Kidney epithelial cell (primary cell): ENCODE measurements around the gene DOCK4. TPM values are rescaled to one million over a fixed set of nuclear protein-coding genes. Genes with fewer than 3 reads are reported as not detected.

ENCODE experiments used
- DNase-seq: peaks from one replicate; pipeline ENCODE4 v3.0.0-alpha.2; 2010; ENCODE audit warnings: low read depth
- H3K27me3 ChIP-seq: 2 replicates; pipeline ENCODE4 v1.6.0; 2011; ENCODE audit warnings: low read length; ENCODE audit not compliant: control insufficient read depth, insufficient read depth
- H3K36me3 ChIP-seq: 2 replicates; pipeline ENCODE4 v1.5.1; 2011; ENCODE audit warnings: low read length; ENCODE audit not compliant: control insufficient read depth, insufficient read depth
- H3K4me3 ChIP-seq: 2 replicates; pipeline ENCODE4 v1.5.1; 2011; ENCODE audit warnings: low read depth, mild to moderate bottlenecking, control low read depth, low read length
- total RNA-seq: library from RNA; depleted of rRNA; stranded (reverse); fragments of >200 nt; gene quantifications from 2 replicates; pipeline ENCODE4 v1.2.3, GENCODE V29; 2015
- TF ChIP-seq, protein P1 (sequence below): IDR thresholded peaks from 2 replicates; pipeline ENCODE4 v1.5.1; 2011; ENCODE audit warnings: mild to moderate bottlenecking, moderate library complexity, low read length, control low read depth, inconsistent platforms; ENCODE audit not compliant: insufficient read depth, poor library complexity, severe bottlenecking

DOCK4 gene
- total RNA-seq, 1 donor from 2014 or later: 16.8 TPM

DNA sequence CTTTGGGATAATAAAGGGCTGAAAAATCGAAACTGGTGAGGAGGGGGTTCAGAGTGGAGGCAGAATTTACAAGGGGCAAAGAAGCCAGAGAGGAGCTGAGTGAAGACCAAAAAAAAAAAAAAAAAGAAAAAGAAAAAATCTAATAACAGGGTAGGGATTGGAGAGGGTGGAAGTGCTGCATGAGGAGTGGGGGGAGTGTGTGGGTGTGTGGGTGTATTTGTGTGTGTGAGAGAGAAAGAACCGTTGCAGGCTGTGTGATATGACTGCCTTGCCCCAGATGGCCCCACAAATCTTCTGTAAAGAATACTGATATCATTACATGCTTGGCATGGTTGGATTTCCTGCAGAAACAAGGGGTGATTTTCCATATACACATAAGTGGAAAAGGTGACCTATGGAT lies 436.1 kb downstream of the DOCK4 start:
- H3K27me3 ChIP-seq: no peaks in the 10 kb centered on the region
- no peak overlapping the region for H3K4me3 ChIP-seq
- TF ChIP-seq, protein P1, sequence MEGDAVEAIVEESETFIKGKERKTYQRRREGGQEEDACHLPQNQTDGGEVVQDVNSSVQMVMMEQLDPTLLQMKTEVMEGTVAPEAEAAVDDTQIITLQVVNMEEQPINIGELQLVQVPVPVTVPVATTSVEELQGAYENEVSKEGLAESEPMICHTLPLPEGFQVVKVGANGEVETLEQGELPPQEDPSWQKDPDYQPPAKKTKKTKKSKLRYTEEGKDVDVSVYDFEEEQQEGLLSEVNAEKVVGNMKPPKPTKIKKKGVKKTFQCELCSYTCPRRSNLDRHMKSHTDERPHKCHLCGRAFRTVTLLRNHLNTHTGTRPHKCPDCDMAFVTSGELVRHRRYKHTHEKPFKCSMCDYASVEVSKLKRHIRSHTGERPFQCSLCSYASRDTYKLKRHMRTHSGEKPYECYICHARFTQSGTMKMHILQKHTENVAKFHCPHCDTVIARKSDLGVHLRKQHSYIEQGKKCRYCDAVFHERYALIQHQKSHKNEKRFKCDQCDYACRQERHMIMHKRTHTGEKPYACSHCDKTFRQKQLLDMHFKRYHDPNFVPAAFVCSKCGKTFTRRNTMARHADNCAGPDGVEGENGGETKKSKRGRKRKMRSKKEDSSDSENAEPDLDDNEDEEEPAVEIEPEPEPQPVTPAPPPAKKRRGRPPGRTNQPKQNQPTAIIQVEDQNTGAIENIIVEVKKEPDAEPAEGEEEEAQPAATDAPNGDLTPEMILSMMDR: no peak
- no peaks in the 10 kb centered on the region for H3K36me3 ChIP-seq
- no peak for DNase-seq

- H3K27me3 ChIP-seq: no peaks in the 10 kb centered on the region
- TF ChIP-seq, protein P1: no peak
- H3K36me3 ChIP-seq: peaks cover 2% of the 10 kb centered on the region
- no peak overlapping the region for H3K4me3 ChIP-seq
- no peak for DNase-seq
Observed at GRCh38 chr7:111765751-111766643, 440.2 kb downstream of the DOCK4 start.

DNA sequence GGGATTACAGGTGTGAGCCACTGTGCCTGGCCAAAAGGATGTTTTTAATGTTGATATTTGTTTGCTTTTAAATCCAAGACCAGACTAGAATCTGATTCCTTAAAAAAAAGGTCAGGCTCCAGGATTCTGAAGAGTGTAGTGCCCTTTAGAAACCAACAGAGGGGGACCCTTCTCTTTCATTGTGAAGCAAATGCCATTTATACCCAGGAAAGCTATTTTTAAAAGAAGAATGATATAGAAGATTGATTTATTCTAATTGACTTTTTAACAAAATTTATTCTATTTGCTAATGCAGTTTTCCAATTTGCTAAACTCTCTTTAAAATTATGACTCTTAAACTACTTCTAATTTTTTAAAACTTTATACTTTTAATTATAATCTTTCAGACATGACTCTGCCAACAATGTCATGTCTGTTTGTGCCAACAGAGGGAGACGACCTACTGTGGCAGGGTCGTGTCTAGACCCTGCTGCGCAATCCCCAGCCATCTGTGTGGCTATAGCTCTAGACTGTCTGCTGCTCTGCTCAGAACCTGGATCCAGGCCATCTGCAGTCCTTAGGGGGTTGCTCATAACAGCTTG lies 442.9 kb downstream of the DOCK4 start:
- TF ChIP-seq, protein P1: peak; percentile 63
- no peak for DNase-seq
- Histone ChIP-seq H3K27me3 (no peaks in the 10 kb centered on the region), H3K36me3 (peaks cover 2% of the 10 kb centered on the region), H3K4me3 (no peak overlapping the region)

DNA sequence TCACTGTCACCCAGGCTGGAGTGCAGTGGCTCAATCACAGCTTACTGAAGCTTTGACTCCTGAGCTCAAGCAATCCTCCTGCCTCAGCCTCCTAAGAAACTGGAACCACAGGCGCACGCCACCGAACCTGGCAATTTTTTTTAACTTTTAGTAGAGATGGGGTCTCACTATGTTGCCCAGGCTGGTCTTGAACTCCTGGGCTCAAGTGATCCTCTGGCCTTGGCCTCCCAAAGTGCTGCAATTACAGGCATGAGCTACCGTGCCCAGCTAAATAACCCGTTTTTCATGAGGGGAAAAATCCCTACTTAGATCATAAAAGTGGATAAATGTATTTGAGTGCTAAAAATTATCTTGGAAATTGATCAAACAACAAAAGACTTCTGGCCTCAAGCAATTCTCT lies 443.4 kb downstream of the DOCK4 start:
- Histone ChIP-seq H3K36me3 (peaks cover 2% of the 10 kb centered on the region), H3K4me3 (no peak overlapping the region), H3K27me3 (no peaks in the 10 kb centered on the region)
- TF ChIP-seq, protein P1: no peak
- no peak for DNase-seq

- H3K36me3 ChIP-seq: peaks cover 2% of the 10 kb centered on the region
- DNase-seq: no peak
- H3K27me3 ChIP-seq: no peaks in the 10 kb centered on the region
- TF ChIP-seq, protein P1: no peak
- no peak overlapping the region for H3K4me3 ChIP-seq
Observed at GRCh38 chr7:111762211-111762610, 444.0 kb downstream of the DOCK4 start.
